CD4-positive, alpha-beta T cell treated with Interleukin-15 for 1 hour (primary cell): ENCODE data around the gene CRACR2A.
A peak's percentile ranks its signal among the peaks of the same experiment; 100 is the strongest.

Experiments used
- DNase-seq: peaks from one replicate; pipeline ENCODE4 v3.0.0-alpha.2; 2020

Gene CRACR2A, protein sequence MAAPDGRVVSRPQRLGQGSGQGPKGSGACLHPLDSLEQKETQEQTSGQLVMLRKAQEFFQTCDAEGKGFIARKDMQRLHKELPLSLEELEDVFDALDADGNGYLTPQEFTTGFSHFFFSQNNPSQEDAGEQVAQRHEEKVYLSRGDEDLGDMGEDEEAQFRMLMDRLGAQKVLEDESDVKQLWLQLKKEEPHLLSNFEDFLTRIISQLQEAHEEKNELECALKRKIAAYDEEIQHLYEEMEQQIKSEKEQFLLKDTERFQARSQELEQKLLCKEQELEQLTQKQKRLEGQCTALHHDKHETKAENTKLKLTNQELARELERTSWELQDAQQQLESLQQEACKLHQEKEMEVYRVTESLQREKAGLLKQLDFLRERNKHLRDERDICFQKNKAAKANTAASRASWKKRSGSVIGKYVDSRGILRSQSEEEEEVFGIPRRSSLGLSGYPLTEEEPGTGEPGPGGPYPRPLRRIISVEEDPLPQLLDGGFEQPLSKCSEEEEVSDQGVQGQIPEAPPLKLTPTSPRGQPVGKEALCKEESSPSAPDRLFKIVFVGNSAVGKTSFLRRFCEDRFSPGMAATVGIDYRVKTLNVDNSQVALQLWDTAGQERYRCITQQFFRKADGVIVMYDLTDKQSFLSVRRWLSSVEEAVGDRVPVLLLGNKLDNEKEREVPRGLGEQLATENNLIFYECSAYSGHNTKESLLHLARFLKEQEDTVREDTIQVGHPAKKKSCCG

DNA sequence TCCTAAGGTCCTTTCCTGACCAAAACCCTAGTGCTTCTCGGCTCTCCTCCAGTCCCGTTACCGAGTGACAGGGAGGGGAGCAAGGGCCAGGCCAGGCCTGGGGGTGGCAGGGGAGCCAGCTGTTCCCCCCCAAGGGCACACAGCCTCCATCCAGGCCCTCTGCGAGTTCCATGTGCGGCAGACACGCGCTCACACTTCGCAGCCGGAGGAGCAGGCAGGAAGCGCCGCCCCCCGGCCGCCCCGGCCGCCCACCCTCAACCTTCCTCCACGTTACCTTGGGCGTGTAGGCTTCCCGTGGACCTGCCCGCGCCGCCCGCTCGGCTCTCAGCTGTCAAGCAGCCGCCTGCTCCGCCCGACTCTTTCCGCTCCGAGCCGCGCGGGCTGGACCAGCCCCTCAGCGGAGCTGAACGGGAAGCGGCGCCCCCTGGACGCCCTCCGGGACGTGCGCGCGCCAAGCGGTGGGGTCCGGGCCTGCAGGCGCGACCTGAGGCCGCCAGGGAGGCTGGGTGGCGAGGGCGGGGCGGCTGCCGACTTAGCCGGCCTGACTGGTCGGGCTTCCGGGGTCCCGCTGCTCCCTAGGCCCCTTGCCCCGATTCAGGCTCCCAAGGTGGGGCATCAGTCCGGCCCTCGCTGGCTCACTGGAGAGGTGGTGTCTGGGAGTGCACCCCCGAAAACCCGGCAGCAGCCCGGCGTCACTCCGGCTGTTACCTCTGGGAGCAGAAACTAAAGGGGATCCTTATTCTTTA lies at the start of gene CRACR2A:
Gene CRACR2A (minus strand): TSS at position 369 of the 746 bp plus-strand sequence. CDS start 56,110 bp downstream, outside the sequence.
- DNase-seq = peak; percentile 83

DNA sequence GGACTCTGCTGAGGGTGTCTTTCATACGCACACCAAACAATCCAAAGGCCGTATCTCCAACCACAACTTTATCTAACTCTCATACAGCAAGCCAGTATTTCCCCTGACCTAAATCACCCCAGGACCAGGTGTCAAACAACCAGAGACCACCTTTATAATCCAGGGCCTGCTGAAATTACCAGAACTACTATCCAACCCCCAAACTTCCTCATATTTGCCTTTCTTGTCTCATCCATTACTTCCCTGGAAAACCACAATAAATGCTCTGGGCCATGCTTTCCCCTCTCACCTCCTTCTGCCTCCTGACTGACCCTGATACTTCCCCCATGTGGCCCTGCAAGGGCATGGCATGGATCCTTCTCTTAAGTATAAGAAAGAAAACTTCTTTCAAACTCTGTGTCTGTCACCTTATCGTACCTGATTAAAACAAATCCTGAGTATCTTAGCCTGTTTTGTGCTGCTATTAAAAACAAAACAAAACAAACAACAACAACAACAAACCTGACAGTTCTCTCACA lies 44.7 kb upstream of the CRACR2A start:
- DNase-seq = no peak

DNA sequence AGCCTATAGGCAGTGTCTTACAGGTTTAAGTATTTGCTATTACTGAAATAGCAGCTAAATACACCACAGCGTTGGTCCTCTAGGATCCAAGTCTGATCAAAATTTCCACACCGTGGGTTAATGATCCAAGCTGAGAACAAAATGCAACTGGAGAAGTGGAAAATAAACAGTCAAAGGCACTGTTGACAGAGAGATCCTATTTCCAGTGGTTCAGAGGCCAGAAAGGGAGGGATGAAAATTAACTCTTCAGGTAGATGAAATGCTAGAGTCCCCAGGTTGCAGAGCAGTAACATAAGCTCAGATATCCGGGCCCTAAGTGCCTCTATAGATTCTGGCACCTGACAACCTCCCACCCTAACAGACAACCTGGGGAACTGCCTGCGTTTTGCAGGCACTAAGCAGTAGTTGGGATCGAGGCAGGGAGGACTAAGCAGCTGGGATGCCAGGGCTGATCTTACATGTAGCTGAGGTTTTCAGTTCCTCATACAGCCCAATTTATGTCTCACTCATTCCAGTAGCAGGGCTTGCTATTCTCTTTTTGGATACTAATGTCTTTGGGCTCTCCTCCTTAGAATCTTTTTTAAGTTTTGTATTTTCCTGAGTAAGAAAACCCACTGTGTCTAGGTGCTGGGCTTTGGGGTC lies 42.7 kb upstream of the CRACR2A start:
- no peak for DNase-seq

DNA sequence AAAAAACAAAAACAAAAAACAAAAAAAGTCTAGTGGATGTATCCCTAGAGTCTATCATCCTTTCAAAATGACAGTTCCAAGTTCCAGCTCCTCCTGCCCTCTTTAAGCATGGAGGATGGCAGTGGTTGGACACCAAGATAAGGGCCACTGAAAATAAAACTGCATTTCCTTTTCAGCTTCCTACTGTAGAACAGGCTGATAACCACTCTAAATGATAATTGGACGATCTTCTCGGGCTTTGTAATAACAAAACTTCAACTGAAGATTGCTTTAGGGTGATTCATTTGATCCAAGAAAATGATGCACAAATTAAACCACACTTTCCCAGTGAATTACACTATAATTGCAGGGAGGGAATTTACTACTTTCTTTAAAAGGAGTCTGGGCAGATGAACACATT lies 42.2 kb upstream of the CRACR2A start:
- no peak for DNase-seq

DNA sequence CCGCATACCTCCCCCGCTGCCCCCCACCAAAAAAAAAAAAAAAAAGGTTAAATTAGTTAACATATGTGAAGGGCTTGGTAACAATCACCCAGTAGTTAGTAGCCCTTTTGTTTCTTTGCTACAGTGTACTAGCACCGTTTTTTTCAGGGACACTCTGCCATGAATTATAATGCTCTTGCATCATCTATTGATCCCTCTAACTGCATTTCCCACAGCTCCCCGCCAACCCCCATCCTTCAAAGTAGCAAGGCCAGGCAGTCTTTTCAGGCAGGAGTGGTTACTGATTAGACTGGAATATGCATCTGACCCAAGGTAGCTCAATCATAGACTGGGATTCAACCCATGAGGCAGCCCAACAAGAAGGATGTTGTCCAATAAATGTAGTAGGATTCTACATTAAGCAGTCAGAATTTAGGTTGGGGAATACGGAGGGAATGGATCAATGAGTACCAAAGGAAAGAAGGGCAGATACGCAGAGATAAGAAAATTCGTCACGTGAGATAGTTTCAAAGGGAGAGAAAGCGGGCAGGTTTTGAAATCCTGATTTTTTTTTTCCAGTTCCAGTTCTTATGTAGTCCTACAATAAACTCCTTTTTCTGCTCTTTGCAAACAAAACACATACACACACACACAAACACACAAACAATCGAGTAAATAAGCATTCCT lies 39.8 kb upstream of the CRACR2A start:
- no peak for DNase-seq

DNA sequence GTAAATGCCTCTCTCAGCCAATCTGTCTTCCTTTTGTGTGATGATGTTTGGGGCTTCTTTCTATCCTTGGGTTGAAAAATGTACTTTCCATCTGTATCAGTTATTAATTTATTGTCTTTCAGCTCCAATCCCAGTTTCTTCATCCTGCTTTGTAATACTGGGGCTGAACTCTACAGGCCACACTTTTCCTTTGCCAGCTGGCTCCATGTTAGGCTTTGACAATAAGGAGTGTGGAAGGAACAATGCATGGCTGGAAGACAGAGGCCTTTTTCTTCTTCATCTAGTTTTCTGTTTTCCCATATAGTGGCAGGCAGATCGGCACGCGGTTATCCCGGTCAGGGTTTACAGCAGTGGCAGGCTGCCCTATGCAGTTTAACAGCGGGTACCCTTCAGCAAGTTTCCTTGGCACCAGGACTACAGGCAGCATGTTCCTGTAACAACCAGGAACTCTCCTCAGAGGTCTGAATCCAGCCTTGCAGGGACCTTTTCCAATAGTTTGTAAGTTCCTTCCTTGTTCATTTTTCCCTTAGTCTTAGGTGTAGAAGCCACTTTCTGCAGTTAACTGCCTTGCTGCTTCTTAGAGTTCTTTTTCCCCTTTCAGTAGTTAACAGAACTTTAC lies 38.5 kb upstream of the CRACR2A start:
- no peak for DNase-seq

DNA sequence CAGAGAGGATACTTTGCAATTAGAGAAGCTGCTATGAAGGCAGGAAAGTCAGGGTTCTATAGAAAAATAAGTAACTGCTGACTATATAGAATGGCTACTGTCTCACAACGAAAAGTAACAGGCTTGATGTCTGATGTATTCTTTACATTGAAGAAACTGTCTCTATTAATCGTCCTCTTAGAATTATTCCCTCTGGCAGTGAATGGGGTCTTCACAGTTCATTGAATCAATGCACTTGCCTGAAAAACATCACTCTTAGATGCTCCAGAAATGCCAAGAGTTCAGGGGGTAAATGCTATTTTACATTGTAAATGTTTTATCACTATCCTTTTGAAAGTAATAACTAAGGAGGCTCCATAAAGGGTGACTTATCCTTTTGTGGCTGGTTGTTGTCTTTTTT lies 37.7 kb upstream of the CRACR2A start:
- DNase-seq = no peak

DNA sequence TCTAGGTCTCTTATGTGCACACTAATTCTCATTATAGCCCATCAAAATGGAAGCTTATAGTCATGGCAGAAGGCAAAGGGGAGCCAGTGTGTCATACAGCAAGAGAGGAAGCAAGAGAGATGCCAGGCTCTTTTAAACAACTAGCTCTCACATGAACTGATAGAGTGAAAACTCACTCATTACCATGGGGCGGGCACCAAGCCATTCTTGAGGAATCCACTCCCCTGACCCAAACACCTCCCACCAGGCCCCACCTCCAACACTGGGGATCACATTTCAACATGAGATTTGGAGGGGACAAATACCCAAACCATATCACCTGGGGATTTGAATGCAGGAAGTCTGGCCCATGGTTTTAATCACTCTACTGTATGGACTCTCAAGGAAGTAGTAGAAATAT lies 36.9 kb upstream of the CRACR2A start:
- no peak for DNase-seq

DNA sequence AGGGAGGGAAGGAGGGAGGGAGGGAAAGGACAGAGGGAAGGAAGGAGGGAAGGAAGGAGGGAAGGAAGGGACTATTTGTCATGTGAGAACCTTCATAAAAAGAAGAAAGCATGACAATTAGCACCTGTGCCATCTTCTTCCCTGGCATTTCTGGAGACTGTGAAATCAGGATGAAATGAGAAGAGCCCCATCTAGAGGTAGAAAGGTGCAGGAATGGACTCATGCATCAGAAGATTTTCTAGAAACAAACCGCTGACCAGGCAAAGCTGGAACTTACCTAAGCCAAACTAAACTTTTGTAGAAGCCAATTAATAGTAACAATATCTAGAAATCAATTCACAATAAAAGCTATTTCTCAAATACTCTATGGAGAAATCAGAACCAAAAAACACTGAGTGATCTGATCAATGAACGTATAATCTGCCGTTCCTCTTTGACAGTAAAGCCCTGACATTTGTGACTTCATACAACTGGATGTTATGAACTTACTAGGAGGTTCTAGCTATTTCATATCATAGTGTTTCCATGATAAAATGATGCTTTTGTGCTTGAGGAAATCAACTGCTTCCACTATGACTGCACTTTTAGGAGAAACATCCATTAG lies 24.4 kb upstream of the CRACR2A start:
- no peak for DNase-seq

DNA sequence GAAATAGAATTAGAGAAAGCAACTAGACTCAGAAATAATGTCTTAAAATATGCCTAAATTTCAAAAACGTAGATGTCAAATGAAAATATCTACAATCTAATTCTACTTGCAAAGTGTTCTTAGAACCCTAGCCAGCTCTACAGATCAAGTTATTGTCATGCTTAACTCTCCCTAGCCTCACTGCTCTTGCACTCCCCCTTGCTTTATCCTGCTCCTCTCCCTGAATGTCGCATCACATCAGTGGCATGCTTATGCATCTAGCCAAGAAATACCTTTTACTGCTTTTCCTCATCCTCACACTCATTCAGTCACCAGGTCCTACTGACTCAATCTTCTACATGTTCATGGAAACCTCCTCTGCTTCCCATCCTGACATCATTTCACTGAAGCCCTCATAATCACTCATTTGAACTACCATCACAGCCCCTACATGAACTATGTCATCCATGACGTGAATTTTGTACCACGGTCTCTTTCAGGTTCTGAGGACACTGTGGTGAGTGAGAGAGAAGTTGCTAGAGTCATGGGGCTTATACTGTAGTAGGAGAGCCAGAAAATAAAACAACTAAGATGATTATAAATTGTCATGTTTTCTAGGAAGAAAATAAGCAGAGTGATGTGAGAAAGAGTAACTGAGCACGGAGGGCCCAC lies 22.6 kb upstream of the CRACR2A start:
- no peak for DNase-seq

DNA sequence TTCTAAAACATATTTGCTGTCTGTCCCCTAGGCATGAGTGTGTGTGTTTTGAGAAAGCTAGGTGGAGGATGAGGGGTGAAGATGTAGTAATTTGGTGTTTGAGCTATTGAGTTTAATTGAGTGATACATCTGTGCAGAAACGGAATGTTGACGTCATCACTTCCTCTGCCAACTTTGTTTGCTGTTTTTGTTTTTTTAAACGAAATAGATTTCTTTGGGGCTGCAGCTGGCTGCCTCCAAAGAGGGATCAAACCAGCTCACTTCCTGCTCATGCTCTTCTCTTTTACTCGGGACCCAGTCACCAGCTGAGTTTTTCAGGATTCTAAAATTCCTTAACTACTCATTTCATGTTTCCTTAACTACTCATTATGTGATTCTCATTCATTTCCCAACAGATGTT lies 19.5 kb upstream of the CRACR2A start:
- no peak for DNase-seq

DNA sequence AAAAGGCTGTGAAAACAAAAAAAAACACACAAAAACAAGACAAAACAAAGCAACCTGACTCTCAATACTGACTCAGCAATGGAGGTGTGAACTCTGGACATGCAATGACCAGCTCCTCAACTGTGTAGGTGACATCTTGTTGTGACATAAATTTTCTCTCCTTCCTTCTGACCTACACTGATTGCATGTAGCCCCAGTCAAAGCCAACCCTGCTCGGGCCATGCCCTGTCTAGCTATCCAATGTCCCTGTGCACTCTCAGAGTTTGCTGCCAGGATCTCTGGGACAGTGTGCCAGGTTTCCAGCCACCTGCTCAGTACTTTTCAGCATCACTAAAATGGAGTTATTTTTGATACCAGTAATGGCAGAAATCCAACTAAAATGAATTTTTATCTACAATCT lies 18.9 kb upstream of the CRACR2A start:
- no peak for DNase-seq

DNA sequence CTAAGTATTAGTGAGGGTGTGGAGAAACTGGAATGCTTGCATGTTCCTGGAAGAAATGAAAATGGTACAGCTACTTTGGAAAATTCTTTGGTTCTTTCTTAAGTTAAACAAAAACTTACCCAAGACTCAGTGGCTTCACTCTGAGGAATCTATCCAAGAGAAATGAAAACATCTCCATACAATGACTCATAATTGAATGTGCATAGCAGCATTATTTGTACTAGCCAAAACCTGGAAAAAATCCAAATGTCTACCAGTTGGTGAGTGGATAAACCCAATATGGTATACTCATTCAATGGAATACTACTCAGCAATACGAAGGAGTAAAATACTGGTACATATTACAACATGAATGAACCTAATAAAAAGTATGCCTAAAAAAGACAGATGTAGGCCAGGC lies 18.0 kb upstream of the CRACR2A start:
- DNase-seq = no peak

DNA sequence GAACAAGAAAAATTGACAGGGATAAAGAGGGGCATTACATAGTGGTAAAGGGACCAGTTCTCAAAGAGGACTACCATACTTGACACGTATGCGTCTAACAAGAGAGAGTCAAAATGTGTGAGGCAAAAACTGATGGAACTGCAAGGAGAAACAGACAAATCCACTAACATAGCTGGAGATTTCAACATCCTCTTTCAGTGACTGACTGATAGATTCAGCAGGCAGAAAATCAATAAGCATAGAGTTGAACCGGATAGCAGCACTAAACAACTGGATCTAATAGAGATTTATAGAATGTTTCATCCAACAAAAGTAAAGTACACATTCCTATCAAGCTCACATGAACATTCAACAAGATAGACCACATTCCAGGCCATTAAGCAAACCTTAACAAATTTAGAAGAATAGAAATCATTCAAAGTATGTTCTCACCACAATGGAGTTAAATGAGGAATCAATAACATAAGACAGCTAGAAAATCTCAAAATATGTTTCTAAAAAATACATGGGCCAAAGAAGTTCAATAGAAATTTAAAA lies 16.1 kb upstream of the CRACR2A start:
- DNase-seq = no peak

DNA sequence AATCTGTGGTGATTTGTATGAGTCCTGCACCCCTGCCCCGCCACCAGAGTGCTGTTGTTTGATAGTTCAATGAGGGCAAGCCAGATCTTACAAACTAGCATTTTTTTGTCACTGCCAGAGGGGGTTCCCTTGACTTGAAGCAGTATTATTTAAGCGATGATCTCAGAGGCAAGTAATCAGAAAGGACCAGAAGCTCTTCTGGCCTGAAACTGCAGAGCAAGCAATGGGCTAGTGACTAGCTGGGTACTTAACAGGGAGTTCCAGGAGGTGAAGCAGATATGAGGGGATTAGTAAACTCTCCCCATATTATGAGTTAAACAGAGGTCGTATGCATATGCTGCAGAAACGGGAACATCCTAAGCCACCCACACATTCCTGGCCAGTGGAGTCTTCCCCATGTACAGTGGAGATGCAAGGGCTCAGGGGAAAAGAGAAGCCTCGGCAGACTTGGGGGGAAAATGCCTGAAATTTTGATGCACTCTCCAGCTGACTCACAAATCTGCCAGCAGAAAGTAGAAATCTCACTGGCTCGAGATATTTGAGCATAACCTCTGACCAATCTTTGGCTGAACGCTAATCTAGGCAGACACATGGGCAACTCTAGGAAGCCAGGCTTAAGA lies 8.3 kb upstream of the CRACR2A start:
- no peak for DNase-seq

DNA sequence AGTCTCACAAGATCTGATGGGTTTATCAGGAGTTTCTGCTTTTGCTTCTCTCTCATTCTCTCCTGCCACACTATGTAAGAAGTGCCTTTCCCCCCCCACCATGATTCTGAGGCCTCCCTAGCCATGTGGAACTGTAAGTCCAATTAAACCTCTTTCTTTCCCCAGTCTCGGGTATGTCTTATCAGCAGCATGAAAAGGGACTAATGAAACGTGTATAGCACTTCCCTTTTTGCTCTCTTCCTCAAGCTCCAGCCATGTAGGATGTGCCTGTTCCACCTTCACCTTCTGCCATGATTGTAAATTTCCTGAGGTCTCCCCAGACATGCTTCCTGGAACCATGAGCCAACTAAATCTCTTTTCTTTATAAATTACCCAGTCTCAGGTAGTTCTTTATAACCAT lies 7.0 kb upstream of the CRACR2A start:
- DNase-seq = no peak

DNA sequence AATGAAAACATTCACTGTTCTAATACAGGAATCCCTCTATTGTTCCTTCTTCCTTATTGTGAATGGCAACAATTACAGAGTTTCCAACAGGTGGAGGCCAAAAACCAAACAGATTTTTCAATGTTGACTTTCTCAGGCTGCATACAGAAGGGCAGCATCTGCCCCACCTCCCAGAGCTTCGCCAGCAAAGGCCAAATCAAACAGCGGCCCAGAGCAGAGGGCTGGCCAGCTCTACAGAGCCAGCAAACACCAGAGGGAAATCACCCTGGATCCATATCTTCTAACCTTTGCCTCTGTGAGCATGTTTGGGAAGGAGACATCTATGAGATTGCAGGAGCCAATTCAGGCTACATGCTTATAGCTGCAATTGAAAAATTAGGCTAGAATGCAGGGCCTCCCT lies 4.4 kb upstream of the CRACR2A start:
- no peak for DNase-seq

DNA sequence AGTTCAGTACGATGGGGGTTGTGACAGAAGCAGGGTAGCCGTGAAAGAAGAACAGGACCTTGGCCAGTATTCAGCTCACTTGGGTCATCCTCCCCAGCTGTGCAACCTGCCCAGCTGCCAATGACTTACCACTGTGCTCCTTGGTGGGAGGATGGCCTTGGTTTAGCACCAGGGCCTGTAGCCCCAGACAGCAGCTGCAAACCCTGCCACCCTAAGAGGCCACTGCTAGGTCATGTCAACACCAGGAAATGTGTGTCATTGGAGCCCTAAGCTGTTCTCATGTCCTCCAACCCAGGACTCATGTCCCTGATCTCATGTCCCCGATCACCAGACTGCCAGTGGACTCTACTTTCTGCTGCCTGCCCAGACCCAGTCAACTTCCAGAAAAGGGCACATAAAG lies 3.0 kb upstream of the CRACR2A start:
- DNase-seq = no peak

DNA sequence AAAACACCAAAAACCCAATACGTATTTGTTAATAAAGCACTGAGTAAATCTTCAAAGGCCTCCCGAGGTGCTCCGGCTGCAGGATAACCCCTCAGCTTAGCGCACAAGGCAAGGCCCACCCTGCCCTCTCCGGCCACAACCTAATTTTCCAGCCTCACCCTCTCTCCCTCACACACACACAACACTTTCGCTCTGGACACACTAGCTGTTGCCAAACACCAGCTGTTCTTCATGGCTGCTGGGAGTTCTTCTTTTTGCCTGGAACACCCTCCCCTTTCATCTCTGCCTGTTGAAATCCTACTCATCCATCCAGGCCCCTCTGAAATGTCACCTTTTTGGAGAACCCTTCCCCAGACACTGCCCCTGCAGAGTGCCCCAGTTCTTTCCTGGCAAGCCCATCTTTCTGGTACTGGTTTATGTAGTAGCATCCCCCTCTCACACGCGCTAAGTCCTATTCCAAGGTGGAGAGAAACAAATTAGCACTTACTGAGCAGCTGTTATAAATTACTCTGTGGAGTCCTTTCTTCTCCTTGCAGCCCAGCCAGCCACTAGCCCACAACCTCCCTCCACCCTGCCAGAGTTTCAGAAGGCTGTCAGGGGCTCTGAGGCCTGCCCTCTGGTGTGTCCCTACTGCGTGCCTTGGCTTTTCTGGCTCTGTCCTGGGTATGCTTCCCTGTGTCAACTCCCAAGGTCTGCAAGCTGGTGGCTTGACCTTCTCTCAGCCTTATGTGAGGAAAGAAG lies 805 bp upstream of the CRACR2A start:
- peak; percentile 26 for DNase-seq
